HCT116 (cell line): ENCODE data around the gene LRBA. TPM values are rescaled to one million over a fixed set of nuclear protein-coding genes. Genes with fewer than 3 reads are reported as not detected.

ENCODE experiments used
- ATAC-seq: fragments of 200-7000 bp; cut with Tn5 transposase; 2 replicates; pipeline ENCODE4 v1.9.1; 2020; ENCODE audit warnings: mild to moderate bottlenecking, moderate library complexity
- BruUV-seq: library from RNA; stranded (reverse); fragments of 400-500 nt; replicated peaks from 2 replicates; lab custom pipeline; 2021; lab: Mats Ljungman, UMichigan
- CTCF ChIA-PET: fragments of 300-600 bp; sonication (Branson Sonifier 250); formaldehyde crosslinking; loops from one replicate; lab custom pipeline; 2021; ENCODE audit warnings: antibody characterized with exemption; lab: Charles Lee
- POLR2A ChIA-PET: fragments of 300-600, 350-600 bp; sonication (Branson Sonifier 250); formaldehyde crosslinking; loops from one replicate; lab custom pipeline; 2021; ENCODE audit warnings: antibody characterized with exemption; lab: Charles Lee
- RAD21 ChIA-PET, 2 experiments: fragments of 300-600 bp; sonication (Branson Sonifier 250); formaldehyde crosslinking; loops; one replicate each; lab custom pipeline; 2023; ENCODE audit warnings: low total read pairs in 2 of 2; ENCODE audit not compliant: uncharacterized antibody in 2 of 2, unreplicated experiment in 2 of 2, low non-redundant PET in 1 of 2; lab: Charles Lee
- DNase-seq: peaks from one replicate; pipeline ENCODE4 v3.0.0-alpha.2; 2010; ENCODE audit warnings: low read depth, low spot score
- H2AFZ ChIP-seq: fragments of 200-600 bp; shearing (Covaris generic), sonication (generic); 2 replicates; pipeline ENCODE4 v1.6.1; 2017; ENCODE audit warnings: low read depth, mixed run types, mixed read lengths, antibody characterized with exemption, low read length; ENCODE audit not compliant: poor library complexity, severe bottlenecking
- H3K27ac ChIP-seq: 2 replicates; pipeline ENCODE4 v1.5.1; 2012; ENCODE audit warnings: low read depth, low read length
- H3K27me3 ChIP-seq: fragments of 200-600 bp; sonication (generic); 2 replicates; pipeline ENCODE4 v1.6.1; 2016; ENCODE audit warnings: mixed run types, low read length, mixed read lengths; ENCODE audit not compliant: insufficient read depth
- H3K36me3 ChIP-seq, 2 experiments: fragments of 200-500 bp in 1 of 2; fragments of 200-600 bp in 1 of 2; sonication (Bioruptor generic) in 1 of 2; sonication (generic) in 1 of 2; 2 replicates each; pipeline versions ENCODE4 v1.5.1 to v1.6.1; 2014 to 2016; ENCODE audit warnings: low read length in 2 of 2, inconsistent platforms in 1 of 2, mixed read lengths in 1 of 2, mixed run types in 1 of 2; ENCODE audit not compliant: insufficient read depth in 2 of 2, control insufficient read depth in 1 of 2
- H3K4me1 ChIP-seq, 2 experiments: fragments of 200-600 bp in 1 of 2; sonication (generic) in 1 of 2; 2 replicates each; pipeline versions ENCODE4 v1.5.1 to v1.6.1; 2012 to 2017; ENCODE audit warnings: low read length in 2 of 2, inconsistent platforms in 1 of 2, mild to moderate bottlenecking in 1 of 2, mixed read lengths in 1 of 2, mixed run types in 1 of 2, moderate library complexity in 1 of 2; ENCODE audit not compliant: insufficient read depth in 2 of 2, control insufficient read depth in 1 of 2
- H3K4me2 ChIP-seq: fragments of 200-600 bp; sonication (generic); 2 replicates; pipeline ENCODE4 v1.6.1; 2017; ENCODE audit warnings: mixed run types, low read length, mixed read lengths
- H3K4me3 ChIP-seq, 2 experiments: fragments of 200-600 bp in 1 of 2; sonication (generic) in 1 of 2; replicated peaks in 1 of 2; 2 replicates each; pipeline ENCODE4 v1.5.1; 2011 to 2016; ENCODE audit warnings: low read length in 2 of 2, control low read depth in 1 of 2, low read depth in 1 of 2, mild to moderate bottlenecking in 1 of 2, mixed read lengths in 1 of 2, mixed run types in 1 of 2
- H3K79me2 ChIP-seq: fragments of 200-600 bp; sonication (generic); 2 replicates; pipeline ENCODE4 v1.6.1; 2017; ENCODE audit warnings: mild to moderate bottlenecking, mixed run types, low read length, moderate library complexity, mixed read lengths; ENCODE audit not compliant: insufficient read depth
- H3K9ac ChIP-seq: fragments of 200-600 bp; sonication (generic); 2 replicates; pipeline ENCODE4 v1.6.1; 2016; ENCODE audit warnings: low read length, mixed read lengths
- H3K9me2 ChIP-seq: fragments of 200-600 bp; sonication (generic), shearing (Covaris generic); 2 replicates; pipeline ENCODE4 v1.6.1; 2017; ENCODE audit warnings: mixed run types, mild to moderate bottlenecking, moderate library complexity; ENCODE audit not compliant: insufficient read depth
- H3K9me3 ChIP-seq, 2 experiments: fragments of 200-500 bp in 1 of 2; fragments of 200-600 bp in 1 of 2; sonication (Bioruptor generic) in 1 of 2; sonication (generic) in 1 of 2; 2 replicates each; pipeline ENCODE4 v1.6.1; 2014 to 2017; ENCODE audit warnings: low read length in 2 of 2, mixed read lengths in 2 of 2, inconsistent platforms in 1 of 2, low read depth in 1 of 2, mild to moderate bottlenecking in 1 of 2, mixed run types in 1 of 2, moderate library complexity in 1 of 2; ENCODE audit not compliant: control insufficient read depth in 1 of 2, insufficient read depth in 1 of 2
- H4K20me1 ChIP-seq: fragments of 200-600 bp; sonication (generic), shearing (Covaris generic); 2 replicates; pipeline ENCODE4 v1.6.1; 2017; ENCODE audit warnings: mixed run types, mild to moderate bottlenecking, moderate library complexity; ENCODE audit not compliant: insufficient read depth
- CEBPB ChIP-seq: IDR thresholded peaks from 2 replicates; pipeline ENCODE4 v1.6.1; 2012; ENCODE audit warnings: low read depth
- JUND ChIP-seq: IDR thresholded peaks from 2 replicates; pipeline ENCODE4 v1.6.1; 2012
- intact Hi-C: fragments of 100-400 bp; cut with micrococcal nuclease; formaldehyde crosslinking; loops from 2 replicates; pipeline ENCODE4 v1.10.0; 2022
- total RNA-seq: library from RNA; stranded (reverse); gene quantifications from one replicate; pipeline ENCODE4 v1.2.1, GENCODE V29; 2021; ENCODE audit not compliant: unreplicated experiment
- TF ChIP-seq, protein P1 (sequence below): IDR thresholded peaks from 2 replicates; pipeline ENCODE4 v1.6.1; 2012
- TF ChIP-seq, protein P2 (sequence below): IDR thresholded peaks from 2 replicates; pipeline ENCODE4 v1.6.1; 2012; ENCODE audit warnings: low read depth

Gene LRBA
- total RNA-seq, 1 experiment from 2014 or later: 79.8 TPM

DNA sequence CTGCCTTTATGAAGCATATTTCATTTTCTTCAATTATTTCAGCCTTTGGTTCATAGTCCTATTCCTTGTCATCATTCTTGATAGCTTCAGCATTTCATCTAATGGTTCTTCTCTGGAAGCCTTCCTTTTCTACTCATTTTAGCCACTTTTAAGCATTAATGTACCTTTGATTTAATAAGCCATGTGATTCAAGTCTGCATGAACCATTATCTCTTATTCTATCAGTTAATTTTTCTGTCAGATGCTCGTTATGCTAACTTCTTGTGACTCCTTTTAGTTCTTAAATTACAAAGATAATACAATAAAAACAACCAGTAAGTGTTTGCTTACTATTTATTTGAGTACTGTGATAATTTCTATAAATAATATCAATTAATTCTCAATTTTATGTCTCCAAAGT is 643.2 kb downstream of the LRBA start:
- intact Hi-C loops: no loop called here
- no peak for ATAC-seq
- RAD21 ChIA-PET: interaction anchor here in 1 of 2 experiments (0.6 kb wide), 1 partner anchor 290 kb away, joined by 6 read pairs; no protein-coding TSS in a partner anchor

More for the DNA sequence above, 643.2 kb downstream of the LRBA start:
- Histone ChIP-seq H4K20me1 (no peaks in the 10 kb centered on the region), H3K27me3 (no peaks in the 10 kb centered on the region), H2AFZ (no peak overlapping the region)
- BruUV-seq: no TSS peak
- CTCF ChIA-PET: no interaction called here
- TF ChIP-seq JUND: no peak
- no peak for TF ChIP-seq CEBPB
- TF ChIP-seq, protein P1, sequence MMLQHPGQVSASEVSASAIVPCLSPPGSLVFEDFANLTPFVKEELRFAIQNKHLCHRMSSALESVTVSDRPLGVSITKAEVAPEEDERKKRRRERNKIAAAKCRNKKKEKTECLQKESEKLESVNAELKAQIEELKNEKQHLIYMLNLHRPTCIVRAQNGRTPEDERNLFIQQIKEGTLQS: no peak
- TF ChIP-seq, protein P2, sequence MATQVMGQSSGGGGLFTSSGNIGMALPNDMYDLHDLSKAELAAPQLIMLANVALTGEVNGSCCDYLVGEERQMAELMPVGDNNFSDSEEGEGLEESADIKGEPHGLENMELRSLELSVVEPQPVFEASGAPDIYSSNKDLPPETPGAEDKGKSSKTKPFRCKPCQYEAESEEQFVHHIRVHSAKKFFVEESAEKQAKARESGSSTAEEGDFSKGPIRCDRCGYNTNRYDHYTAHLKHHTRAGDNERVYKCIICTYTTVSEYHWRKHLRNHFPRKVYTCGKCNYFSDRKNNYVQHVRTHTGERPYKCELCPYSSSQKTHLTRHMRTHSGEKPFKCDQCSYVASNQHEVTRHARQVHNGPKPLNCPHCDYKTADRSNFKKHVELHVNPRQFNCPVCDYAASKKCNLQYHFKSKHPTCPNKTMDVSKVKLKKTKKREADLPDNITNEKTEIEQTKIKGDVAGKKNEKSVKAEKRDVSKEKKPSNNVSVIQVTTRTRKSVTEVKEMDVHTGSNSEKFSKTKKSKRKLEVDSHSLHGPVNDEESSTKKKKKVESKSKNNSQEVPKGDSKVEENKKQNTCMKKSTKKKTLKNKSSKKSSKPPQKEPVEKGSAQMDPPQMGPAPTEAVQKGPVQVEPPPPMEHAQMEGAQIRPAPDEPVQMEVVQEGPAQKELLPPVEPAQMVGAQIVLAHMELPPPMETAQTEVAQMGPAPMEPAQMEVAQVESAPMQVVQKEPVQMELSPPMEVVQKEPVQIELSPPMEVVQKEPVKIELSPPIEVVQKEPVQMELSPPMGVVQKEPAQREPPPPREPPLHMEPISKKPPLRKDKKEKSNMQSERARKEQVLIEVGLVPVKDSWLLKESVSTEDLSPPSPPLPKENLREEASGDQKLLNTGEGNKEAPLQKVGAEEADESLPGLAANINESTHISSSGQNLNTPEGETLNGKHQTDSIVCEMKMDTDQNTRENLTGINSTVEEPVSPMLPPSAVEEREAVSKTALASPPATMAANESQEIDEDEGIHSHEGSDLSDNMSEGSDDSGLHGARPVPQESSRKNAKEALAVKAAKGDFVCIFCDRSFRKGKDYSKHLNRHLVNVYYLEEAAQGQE: no peak
- TF ChIP-seq, all 23 proteins: peak for 0
- POLR2A ChIA-PET: no interaction called here
- no peak overlapping the region for H3K4me2 ChIP-seq
- H3K9me2 ChIP-seq: no peaks in the 10 kb centered on the region
- no peaks in the 10 kb centered on the region for H3K36me3 ChIP-seq
- no peak overlapping the region for H3K9ac ChIP-seq
- no peaks in the 10 kb centered on the region for H3K4me1 ChIP-seq
- no peak for DNase-seq
- H3K27ac ChIP-seq: no peak overlapping the region
- H3K4me3 ChIP-seq: no peak overlapping the region
- no peaks in the 10 kb centered on the region for H3K9me3 ChIP-seq
- no peaks in the 10 kb centered on the region for H3K79me2 ChIP-seq
